Measurements from ENCODE around the gene YAE1. TPM values are rescaled to one million over a fixed set of nuclear protein-coding genes. Genes with fewer than 3 reads are reported as not detected.
"Not testable (repeated sequence)": the region's sequence is repeated elsewhere in the genome, so short reads cannot be mapped to it uniquely, and the experiment has no call there.

YAE1 gene
- total RNA-seq, 2 experiments from 2014 or later = 10.0 to 10.5 TPM

GRCh38 chr7:39535720-39536119, 30.5 kb upstream of the YAE1 start:
- Mint-ChIP-seq H3K9me3 (ENCODE audit: low read depth) (no peaks in the 10 kb centered on the region), H3K27ac (no peak overlapping the region), H3K27me3 (peaks cover 3% of the 10 kb centered on the region), H3K36me3 (no peaks in the 10 kb centered on the region), H3K4me1 (no peaks in the 10 kb centered on the region), H3K4me3 (no peak overlapping the region)
- no peak for ATAC-seq
- CTCF ChIA-PET = no interaction called here
- no peak for DNase-seq

- H3K36me3 Mint-ChIP-seq = no peaks in the 10 kb centered on the region
- DNase-seq = no peak
- H3K9me3 Mint-ChIP-seq (ENCODE audit: low read depth) = no peaks in the 10 kb centered on the region
- CTCF ChIA-PET = no interaction called here
- H3K27me3 Mint-ChIP-seq = peaks cover 6% of the 10 kb centered on the region
- no peak for ATAC-seq
- H3K27ac Mint-ChIP-seq = no peak overlapping the region
- no peaks in the 10 kb centered on the region for H3K4me1 Mint-ChIP-seq
- no peak overlapping the region for H3K4me3 Mint-ChIP-seq
Measured at GRCh38 chr7:39536951-39537350, 29.3 kb upstream of the YAE1 start.

GRCh38 chr7:39539816-39540215, 26.4 kb upstream of the YAE1 start:
- no peaks in the 10 kb centered on the region for H3K36me3 Mint-ChIP-seq
- H3K27ac Mint-ChIP-seq = no peak overlapping the region
- CTCF ChIA-PET = no interaction called here
- peaks cover 13% of the 10 kb centered on the region for H3K27me3 Mint-ChIP-seq
- no peak for DNase-seq
- H3K4me1 Mint-ChIP-seq = no peaks in the 10 kb centered on the region
- H3K9me3 Mint-ChIP-seq (ENCODE audit: low read depth) = no peaks in the 10 kb centered on the region
- ATAC-seq = no peak
- H3K4me3 Mint-ChIP-seq = no peak overlapping the region

- no peaks in the 10 kb centered on the region for H3K9me3 Mint-ChIP-seq (ENCODE audit: low read depth)
- ATAC-seq (no peak), DNase-seq (no peak)
- H3K4me1 Mint-ChIP-seq = no peaks in the 10 kb centered on the region
- H3K27ac Mint-ChIP-seq = no peak overlapping the region
- CTCF ChIA-PET = no interaction called here
- peaks cover 13% of the 10 kb centered on the region for H3K27me3 Mint-ChIP-seq
- H3K36me3 Mint-ChIP-seq = no peaks in the 10 kb centered on the region
- H3K4me3 Mint-ChIP-seq = no peak overlapping the region
Measured at GRCh38 chr7:39540320-39540719, 25.9 kb upstream of the YAE1 start.

GRCh38 chr7:39541511-39541910, 24.7 kb upstream of the YAE1 start:
- no peaks in the 10 kb centered on the region for H3K9me3 Mint-ChIP-seq (ENCODE audit: low read depth)
- H3K4me1 Mint-ChIP-seq = no peaks in the 10 kb centered on the region
- H3K36me3 Mint-ChIP-seq = no peaks in the 10 kb centered on the region
- ATAC-seq = no peak
- DNase-seq = no peak
- peaks cover 13% of the 10 kb centered on the region for H3K27me3 Mint-ChIP-seq
- CTCF ChIA-PET = no interaction called here
- no peak overlapping the region for H3K4me3 Mint-ChIP-seq
- no peak overlapping the region for H3K27ac Mint-ChIP-seq

- H3K4me3 Mint-ChIP-seq; ATAC-seq; H3K27ac Mint-ChIP-seq; H3K36me3 Mint-ChIP-seq; DNase-seq; H3K9me3 Mint-ChIP-seq (ENCODE audit: low read depth); H3K4me1 Mint-ChIP-seq: not testable (repeated sequence)
- H3K27me3 Mint-ChIP-seq = peaks cover 13% of the 10 kb centered on the region
- CTCF ChIA-PET = interaction anchor here (1.2 kb wide), 1 partner anchor 15 kb away, joined by 3 read pairs; no protein-coding TSS in a partner anchor
Measured at GRCh38 chr7:39544774-39545173, 21.4 kb upstream of the YAE1 start.

- CTCF ChIA-PET = no interaction called here
- no peaks in the 10 kb centered on the region for H3K4me1 Mint-ChIP-seq
- ATAC-seq = no peak
Measured at GRCh38 chr7:39547336-39547735, 18.9 kb upstream of the YAE1 start.

GRCh38 chr7:39550411-39550810, 15.8 kb upstream of the YAE1 start:
- H3K27ac Mint-ChIP-seq = no peak overlapping the region
- DNase-seq (no peak), ATAC-seq (no peak)
- no peak overlapping the region for H3K4me3 Mint-ChIP-seq
- peaks cover 4% of the 10 kb centered on the region for H3K36me3 Mint-ChIP-seq
- H3K4me1 Mint-ChIP-seq = no peaks in the 10 kb centered on the region
- peaks cover 12% of the 10 kb centered on the region for H3K27me3 Mint-ChIP-seq
- CTCF ChIA-PET = no interaction called here
- H3K9me3 Mint-ChIP-seq (ENCODE audit: low read depth) = peaks cover 9% of the 10 kb centered on the region

More at GRCh38 chr7:39547336-39547735, 18.9 kb upstream of the YAE1 start:
- DNase-seq = no peak
- Mint-ChIP-seq H3K4me3 (no peak overlapping the region), H3K36me3 (peaks cover 4% of the 10 kb centered on the region), H3K27ac (no peak overlapping the region), H3K9me3 (ENCODE audit: low read depth) (peaks cover 9% of the 10 kb centered on the region), H3K27me3 (peaks cover 7% of the 10 kb centered on the region)

GRCh38 chr7:39553436-39553835, 12.8 kb upstream of the YAE1 start:
- Mint-ChIP-seq H3K4me1 (no peaks in the 10 kb centered on the region), H3K27me3 (peaks cover 31% of the 10 kb centered on the region), H3K36me3 (no peaks in the 10 kb centered on the region), H3K4me3 (no peak overlapping the region), H3K9me3 (ENCODE audit: low read depth) (no peaks in the 10 kb centered on the region), H3K27ac (no peak overlapping the region)
- ATAC-seq (no peak), DNase-seq (no peak)
- CTCF ChIA-PET = interaction anchor here (0.6 kb wide), 1 partner anchor 182 kb away, joined by 5 read pairs; no protein-coding TSS in a partner anchor

GRCh38 chr7:39554583-39555165, 11.5 kb upstream of the YAE1 start:
- no peak for ATAC-seq
- CTCF ChIA-PET = no interaction called here
- H3K27ac Mint-ChIP-seq = no peak overlapping the region
- no peaks in the 10 kb centered on the region for H3K4me1 Mint-ChIP-seq
- no peak overlapping the region for H3K4me3 Mint-ChIP-seq
- peaks cover 36% of the 10 kb centered on the region for H3K27me3 Mint-ChIP-seq
- H3K36me3 Mint-ChIP-seq = no peaks in the 10 kb centered on the region
- no peaks in the 10 kb centered on the region for H3K9me3 Mint-ChIP-seq (ENCODE audit: low read depth)
- no peak for DNase-seq

- Mint-ChIP-seq H3K36me3 (peaks cover 2% of the 10 kb centered on the region), H3K9me3 (ENCODE audit: low read depth) (no peaks in the 10 kb centered on the region), H3K27me3 (peaks cover 40% of the 10 kb centered on the region), H3K4me1 (no peaks in the 10 kb centered on the region), H3K4me3 (no peak overlapping the region), H3K27ac (no peak overlapping the region)
- CTCF ChIA-PET = no interaction called here
- ATAC-seq = no peak
- DNase-seq = no peak
Measured at GRCh38 chr7:39557222-39557621, 9.0 kb upstream of the YAE1 start.

- ATAC-seq (no peak), DNase-seq (no peak)
- H3K27ac Mint-ChIP-seq = no peak overlapping the region
- H3K4me1 Mint-ChIP-seq = no peaks in the 10 kb centered on the region
- no peaks in the 10 kb centered on the region for H3K9me3 Mint-ChIP-seq (ENCODE audit: low read depth)
- H3K36me3 Mint-ChIP-seq = peaks cover 3% of the 10 kb centered on the region
- peaks cover 40% of the 10 kb centered on the region for H3K27me3 Mint-ChIP-seq
- CTCF ChIA-PET = no interaction called here
- no peak overlapping the region for H3K4me3 Mint-ChIP-seq
Measured at GRCh38 chr7:39557911-39558310, 8.3 kb upstream of the YAE1 start.

GRCh38 chr7:39560408-39560807, 5.8 kb upstream of the YAE1 start:
- Mint-ChIP-seq H3K27ac (no peak overlapping the region), H3K4me3 (no peak overlapping the region), H3K36me3 (peaks cover 3% of the 10 kb centered on the region), H3K4me1 (peaks cover 1% of the 10 kb centered on the region), H3K9me3 (ENCODE audit: low read depth) (no peaks in the 10 kb centered on the region), H3K27me3 (peaks cover 28% of the 10 kb centered on the region)
- no peak for ATAC-seq
- CTCF ChIA-PET = no interaction called here
- no peak for DNase-seq

GRCh38 chr7:39560997-39561396, 5.2 kb upstream of the YAE1 start:
- Mint-ChIP-seq H3K27ac (no peak overlapping the region), H3K36me3 (peaks cover 4% of the 10 kb centered on the region), H3K4me1 (peaks cover 7% of the 10 kb centered on the region), H3K27me3 (peaks cover 25% of the 10 kb centered on the region), H3K9me3 (ENCODE audit: low read depth) (no peaks in the 10 kb centered on the region), H3K4me3 (no peak overlapping the region)
- CTCF ChIA-PET = no interaction called here
- DNase-seq = no peak
- no peak for ATAC-seq

- ATAC-seq = no peak
- H3K4me1 Mint-ChIP-seq = peaks cover 21% of the 10 kb centered on the region
- DNase-seq = no peak
- peak overlapping the region; percentile 95 for H3K27ac Mint-ChIP-seq
- peak overlapping the region; percentile 95 for H3K4me3 Mint-ChIP-seq
- CTCF ChIA-PET = no interaction called here
- H3K36me3 Mint-ChIP-seq = peaks cover 9% of the 10 kb centered on the region
- H3K9me3 Mint-ChIP-seq (ENCODE audit: low read depth) = no peaks in the 10 kb centered on the region
- peaks cover 2% of the 10 kb centered on the region for H3K27me3 Mint-ChIP-seq
Measured at GRCh38 chr7:39565538-39565937, 666 bp upstream of the YAE1 start.
